HG03280 (cell line): ENCODE measurements around the gene TBXT.
"Not testable (repeated sequence)": the region's sequence is repeated elsewhere in the genome, so short reads cannot be mapped to it uniquely, and the experiment has no call there.

Experiments
- ATAC-seq: cut with Tn5 transposase; IDR thresholded peaks from one replicate; pipeline ENCODE4 v1.9.1; 2021; ENCODE audit warnings: mild to moderate bottlenecking, moderate library complexity; ENCODE audit not compliant: unreplicated experiment

Gene TBXT

GRCh38 chr6:166167801-166168615, at the start of gene TBXT:
TSS of gene TBXT (minus strand) at chr6:166167851. CDS start at chr6:166167591, 260 bp downstream.
- no peak for ATAC-seq

- ATAC-seq: no peak
Measured at GRCh38 chr6:166207284-166207561, 39.6 kb upstream of the TBXT start.

DNA sequence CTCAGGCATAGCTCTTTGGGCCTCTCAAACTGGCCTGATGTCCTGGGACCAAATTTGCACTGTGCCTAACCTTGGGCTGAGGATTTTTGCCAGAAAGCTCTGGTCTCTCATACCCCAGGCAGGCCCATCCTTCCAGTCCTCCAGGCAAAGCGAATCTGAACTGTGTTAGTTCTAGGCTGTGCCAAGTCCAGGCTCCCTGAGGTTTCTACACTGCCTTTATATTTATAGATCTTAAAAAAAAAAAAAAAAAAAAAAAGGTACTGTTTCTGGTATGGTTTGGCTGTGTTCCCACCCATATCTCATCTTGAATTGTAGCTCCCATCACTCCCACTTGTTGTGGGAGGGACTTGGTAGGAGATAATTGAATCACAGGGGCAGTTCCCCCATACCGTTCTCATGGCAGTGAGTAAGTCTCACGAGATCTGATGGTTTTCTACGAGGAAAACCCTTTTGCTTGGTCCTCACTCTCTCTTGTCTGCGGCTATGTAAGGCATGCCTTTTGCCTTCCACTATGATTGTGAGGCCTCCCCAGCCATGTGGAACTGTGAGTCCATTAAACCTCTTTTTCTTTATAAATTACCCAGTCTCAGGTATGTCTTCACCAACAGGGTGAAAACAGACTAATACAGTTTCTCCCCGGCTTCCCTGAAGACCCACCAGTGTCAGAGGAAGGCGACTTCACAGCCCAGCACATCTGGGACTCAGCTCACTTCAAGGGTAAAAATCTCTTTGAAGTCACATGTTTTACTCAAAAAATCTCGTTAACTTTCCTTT, 39.0 kb upstream of the TBXT start:
- no peak for ATAC-seq

- no peak for ATAC-seq
Measured at GRCh38 chr6:166206066-166206465, 38.4 kb upstream of the TBXT start.

DNA sequence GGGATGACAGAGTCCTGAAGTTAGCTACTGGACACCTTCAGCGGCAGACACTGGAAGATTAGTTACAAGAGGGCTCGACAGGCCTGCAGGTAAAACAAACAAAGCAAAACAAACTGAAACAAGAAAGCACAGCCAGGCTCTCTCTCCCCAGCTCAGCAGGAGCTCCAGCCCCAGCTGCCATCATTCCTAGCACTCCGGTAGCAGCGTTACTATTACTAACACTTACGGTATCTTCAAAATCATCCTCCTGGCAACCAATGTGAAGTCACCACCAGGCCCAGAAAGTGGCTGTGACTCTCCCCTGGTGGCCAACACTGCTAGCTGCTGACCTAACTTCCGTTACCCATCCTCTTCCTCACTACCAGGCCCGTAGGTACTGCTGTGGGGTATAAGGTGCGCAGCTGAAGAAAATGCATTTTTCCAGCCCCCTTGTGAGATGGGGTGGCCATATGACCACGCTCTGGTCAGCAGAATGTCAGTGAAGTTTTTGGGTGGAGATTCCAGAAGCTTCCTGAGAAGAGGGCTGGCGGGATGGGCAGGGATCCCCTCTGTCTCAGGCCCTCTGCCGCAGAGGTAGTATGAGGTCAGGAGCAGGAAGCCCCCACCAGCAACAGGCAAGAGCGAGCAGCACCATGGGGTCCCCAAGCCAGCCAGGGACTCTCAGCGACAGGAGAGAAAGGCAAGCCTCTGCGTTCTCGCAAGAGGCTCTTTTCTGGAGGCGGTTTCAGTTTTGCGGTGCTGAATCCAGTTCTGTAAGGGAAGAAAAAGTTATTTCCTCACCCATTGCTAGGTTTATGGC, 37.4 kb upstream of the TBXT start:
- ATAC-seq: no peak

GRCh38 chr6:166203641-166204222, 36.1 kb upstream of the TBXT start:
- no peak for ATAC-seq

- no peak for ATAC-seq
Measured at GRCh38 chr6:166203003-166203640, 35.5 kb upstream of the TBXT start.

- peak; percentile 57 for ATAC-seq
Measured at GRCh38 chr6:166202321-166202733, 34.7 kb upstream of the TBXT start.

DNA sequence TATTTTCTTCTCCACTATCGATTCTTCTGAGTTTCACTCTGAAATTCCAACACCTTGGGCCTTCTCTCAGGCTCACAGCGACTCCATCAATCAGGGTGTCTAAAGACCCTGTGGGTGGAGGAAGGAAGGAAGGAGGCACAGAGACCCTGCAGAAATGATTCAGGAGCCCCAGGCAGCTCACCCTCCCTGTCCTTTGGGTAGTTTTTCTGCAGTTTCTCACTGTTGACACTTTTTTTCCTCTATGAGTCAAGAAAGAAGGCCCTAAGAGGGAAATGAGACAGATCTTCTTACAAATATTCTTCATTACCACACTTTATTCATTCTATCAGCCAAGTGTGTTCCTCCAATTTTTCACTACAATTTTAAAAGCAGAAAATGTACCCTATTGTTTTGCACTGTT, 34.2 kb upstream of the TBXT start:
- ATAC-seq: peak; percentile 12

DNA sequence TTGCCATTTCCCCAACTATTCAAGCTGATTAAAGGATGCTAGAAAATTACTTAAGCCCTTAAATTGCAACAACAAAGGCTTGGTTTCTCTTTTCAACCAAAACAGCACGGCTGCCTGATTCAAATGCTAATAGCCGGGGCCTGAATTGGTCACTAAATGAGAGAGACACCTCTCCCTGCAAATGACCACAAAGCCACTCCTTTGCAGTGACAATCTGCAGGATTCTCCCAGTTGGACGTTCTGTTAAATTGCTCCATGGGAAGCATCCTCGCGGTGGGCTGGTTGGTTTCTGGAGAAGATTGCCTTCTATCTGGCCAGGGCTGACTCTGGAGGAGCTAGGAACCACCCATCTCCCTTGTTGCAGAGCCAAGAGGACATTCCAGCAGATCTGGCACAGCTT, 29.7 kb upstream of the TBXT start:
- no peak for ATAC-seq

- no peak for ATAC-seq
Measured at GRCh38 chr6:166195860-166196238, 28.2 kb upstream of the TBXT start.

DNA sequence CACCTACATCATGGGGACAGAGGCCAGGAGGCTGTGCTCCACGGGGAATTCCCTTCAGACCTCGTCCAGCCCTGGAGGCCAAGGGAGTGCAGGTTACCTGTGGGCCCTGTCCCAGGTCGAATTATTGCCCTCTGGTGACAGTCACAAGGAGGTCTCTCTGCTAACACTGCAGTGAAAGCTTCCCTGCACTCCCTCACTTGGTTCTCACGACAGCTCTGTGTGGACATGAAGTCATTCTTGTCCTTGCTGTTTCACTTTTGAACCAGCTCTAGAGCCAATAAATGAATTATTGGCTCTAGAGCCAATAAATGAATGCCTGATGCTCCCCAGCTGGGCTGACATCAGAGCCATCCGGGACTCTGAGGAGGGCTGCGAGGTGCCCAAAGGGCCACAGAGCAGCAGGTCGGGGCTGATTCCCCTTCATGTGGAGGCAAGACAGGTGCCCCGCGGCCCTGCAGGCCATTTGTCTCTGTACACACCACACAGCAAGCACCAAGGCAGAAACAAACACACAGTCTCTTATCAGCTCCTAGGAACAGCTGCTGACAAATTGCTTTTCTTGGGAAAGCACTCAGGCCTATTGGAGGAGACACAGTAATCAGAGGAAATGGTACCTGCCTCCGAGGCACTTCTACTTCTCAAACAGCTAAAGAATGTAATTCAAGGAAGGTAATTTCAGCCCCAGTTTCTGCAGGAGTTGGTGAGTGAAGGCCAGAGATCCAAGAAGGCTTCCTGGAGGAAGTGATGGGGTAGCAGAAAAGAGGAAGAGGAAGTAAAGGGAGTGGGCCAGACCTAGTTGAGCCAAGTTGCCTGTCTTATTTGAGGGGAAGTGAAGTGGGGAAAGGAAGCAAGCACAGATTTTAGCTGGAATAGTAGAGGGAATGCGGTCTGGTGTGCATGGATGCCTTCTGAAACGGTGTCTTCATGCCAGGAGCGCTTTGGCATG, 27.5 kb upstream of the TBXT start:
- ATAC-seq: no peak

- no peak for ATAC-seq
Measured at GRCh38 chr6:166192557-166192956, 24.9 kb upstream of the TBXT start.

- no peak for ATAC-seq
Measured at GRCh38 chr6:166192136-166192535, 24.5 kb upstream of the TBXT start.

GRCh38 chr6:166179704-166180103, 12.1 kb upstream of the TBXT start:
- no peak for ATAC-seq

GRCh38 chr6:166176106-166176505, 8.5 kb upstream of the TBXT start:
- ATAC-seq: no peak

DNA sequence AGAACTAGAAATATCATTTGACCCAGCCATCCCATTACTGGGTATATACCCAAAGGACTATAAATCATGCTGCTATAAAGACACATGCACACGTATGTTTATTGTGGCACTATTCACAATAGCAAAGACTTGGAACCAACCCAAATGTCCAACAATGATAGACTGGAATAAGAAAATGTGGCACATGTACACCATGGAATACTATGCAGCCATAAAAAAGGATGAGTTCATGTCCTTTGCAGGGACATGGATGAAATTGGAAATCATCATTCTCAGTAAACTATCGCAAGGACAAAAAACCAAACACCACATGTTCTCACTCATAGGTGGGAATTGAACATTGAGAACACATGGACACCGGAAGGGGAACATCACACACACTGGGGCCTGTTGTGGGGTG, 7.4 kb upstream of the TBXT start:
- not testable (repeated sequence) for ATAC-seq

DNA sequence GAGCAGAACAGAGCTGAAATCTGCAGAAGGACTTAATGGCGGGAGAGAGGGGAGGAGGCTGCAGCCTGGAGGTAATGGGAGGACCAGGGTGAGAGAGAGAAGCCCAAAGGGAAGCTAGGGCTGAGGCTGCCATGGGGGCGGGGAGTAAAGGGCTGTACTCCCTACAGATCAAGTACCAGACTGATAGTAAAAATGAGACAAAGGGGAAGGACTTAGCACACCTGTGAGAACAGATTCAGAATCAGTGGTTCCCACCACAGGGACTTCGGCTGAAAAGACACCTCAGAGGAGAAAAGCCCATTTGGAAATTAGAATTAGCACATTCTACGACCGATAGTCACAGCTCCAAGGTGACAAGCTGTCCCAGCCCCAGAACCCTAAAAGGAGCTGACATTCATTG, 6.4 kb upstream of the TBXT start:
- ATAC-seq: no peak

DNA sequence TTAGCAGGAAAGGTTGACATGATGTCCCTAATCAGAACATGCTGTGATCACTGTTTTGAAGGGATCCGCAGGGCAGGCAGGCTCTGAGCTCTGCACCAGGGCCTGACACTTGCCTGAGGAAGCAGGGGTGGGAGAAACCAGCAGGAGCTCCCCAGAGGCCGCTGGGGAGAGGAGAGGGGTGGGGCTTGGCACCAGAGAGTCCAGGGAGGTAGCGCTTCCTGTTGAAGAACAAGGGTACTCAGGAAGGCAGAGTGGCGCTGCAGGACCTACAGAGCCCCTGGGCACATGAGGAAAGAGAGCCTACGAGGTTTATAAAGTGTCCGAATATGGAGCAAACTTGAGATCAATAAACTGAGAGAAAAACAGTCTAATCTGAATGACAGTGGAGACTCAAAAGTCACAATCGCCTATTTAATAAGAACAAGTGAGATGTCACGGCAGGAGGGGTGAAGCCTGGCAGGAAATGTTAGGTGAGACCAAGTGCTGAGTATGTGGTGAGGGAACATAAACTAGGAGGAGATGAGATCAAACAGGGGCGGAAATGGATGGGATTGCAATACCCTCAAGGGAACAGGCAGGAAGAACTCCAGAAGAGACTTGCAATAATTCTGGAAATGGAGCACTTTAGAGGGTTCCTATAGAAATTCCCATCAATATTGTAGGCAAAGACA, 5.8 kb upstream of the TBXT start:
- no peak for ATAC-seq
